GM23338 (cell line): ENCODE results near the gene PHF10. TPM values are rescaled to one million over a fixed set of nuclear protein-coding genes. Genes with fewer than 3 reads are reported as not detected.

Source experiments
- ATAC-seq: fragments of 200-7000 bp; cut with Tn5 transposase; 3 replicates; pipeline ENCODE4 v1.9.1; 2020
- DNase-seq: peaks from one replicate; pipeline ENCODE4 v3.0.0-alpha.2; 2015; ENCODE audit warnings: low spot score
- H2AFZ ChIP-seq: fragments of 200-600 bp; sonication (generic); 2 replicates; pipeline ENCODE4 v1.8.0; 2016; ENCODE audit warnings: antibody characterized with exemption, mild to moderate bottlenecking, moderate library complexity
- H3F3A ChIP-seq: fragments of 200-600 bp; sonication (generic); replicated peaks from 2 replicates; pipeline ENCODE4 v1.8.0; 2017; ENCODE audit warnings: antibody characterized with exemption, mixed run types, low read depth
- H3K27ac ChIP-seq: fragments of 200-600 bp; sonication (generic); 2 replicates; pipeline ENCODE4 v1.6.1; 2016; ENCODE audit warnings: low read depth
- H3K27me3 ChIP-seq: fragments of 200-600 bp; sonication (generic); 2 replicates; pipeline ENCODE4 v1.8.0; 2016; ENCODE audit warnings: mild to moderate bottlenecking, mixed run types, moderate library complexity; ENCODE audit not compliant: insufficient read depth
- H3K36me3 ChIP-seq: fragments of 200-600 bp; sonication (generic); 2 replicates; pipeline ENCODE4 v1.8.0; 2016; ENCODE audit warnings: mild to moderate bottlenecking; ENCODE audit not compliant: insufficient read depth
- H3K4me1 ChIP-seq: fragments of 200-600 bp; sonication (generic); 2 replicates; pipeline ENCODE4 v1.8.0; 2016; ENCODE audit warnings: mild to moderate bottlenecking, moderate library complexity; ENCODE audit not compliant: insufficient read depth
- H3K4me2 ChIP-seq: fragments of 200-600 bp; sonication (generic); 2 replicates; pipeline ENCODE4 v1.7.1; 2017; ENCODE audit warnings: mixed run types
- H3K4me3 ChIP-seq: fragments of 200-600 bp; sonication (generic); 2 replicates; pipeline ENCODE4 v1.6.1; 2016; ENCODE audit warnings: mixed run types
- H3K79me2 ChIP-seq: fragments of 200-600 bp; sonication (generic); replicated peaks from 2 replicates; pipeline ENCODE4 v1.8.0; 2017; ENCODE audit warnings: mild to moderate bottlenecking; ENCODE audit not compliant: insufficient read depth
- H3K9me2 ChIP-seq: fragments of 200-600 bp; sonication (generic); 2 replicates; pipeline ENCODE4 v1.8.0; 2017; ENCODE audit not compliant: insufficient read depth
- H4K20me1 ChIP-seq: fragments of 200-600 bp; sonication (generic); replicated peaks from 2 replicates; pipeline ENCODE4 v1.8.0; 2017; ENCODE audit warnings: mild to moderate bottlenecking; ENCODE audit not compliant: insufficient read depth
- H3K27ac Mint-ChIP-seq: 2 replicates; pipeline ENCODE4 v1.8.0; 2020; ENCODE audit warnings: inconsistent platforms, mild to moderate bottlenecking, moderate library complexity, mixed read lengths
- H3K27me3 Mint-ChIP-seq: 3 replicates; pipeline ENCODE4 v1.8.0; 2022; ENCODE audit warnings: low read depth, mild to moderate bottlenecking, moderate library complexity, mixed read lengths, inconsistent platforms; ENCODE audit not compliant: insufficient read depth, poor library complexity
- H3K36me3 Mint-ChIP-seq: 3 replicates; pipeline ENCODE4 v1.8.0; 2021; ENCODE audit warnings: low read depth, mild to moderate bottlenecking, inconsistent platforms, moderate library complexity, mixed read lengths
- H3K4me1 Mint-ChIP-seq: 3 replicates; pipeline ENCODE4 v1.8.0; 2020; ENCODE audit warnings: mild to moderate bottlenecking, inconsistent platforms, mixed read lengths
- H3K4me3 Mint-ChIP-seq: 3 replicates; pipeline ENCODE4 v1.8.0; 2021; ENCODE audit warnings: moderate library complexity, mild to moderate bottlenecking, inconsistent platforms, mixed read lengths
- H3K9me3 Mint-ChIP-seq: 3 replicates; pipeline ENCODE4 v1.8.0; 2020; ENCODE audit warnings: moderate library complexity, mild to moderate bottlenecking, inconsistent platforms, mixed read lengths
- CREB1 ChIP-seq: fragments of 250-450 bp; sonication (Bioruptor Pico); IDR thresholded peaks from 2 replicates; pipeline ENCODE4 v1.5.0; 2020; ENCODE audit warnings: low read depth, mild to moderate bottlenecking, moderate library complexity
- POLR2AphosphoS5 ChIP-seq: IDR thresholded peaks from 2 replicates; pipeline ENCODE4 v1.6.1; 2016; ENCODE audit warnings: antibody characterized with exemption, low read depth
- polyA plus RNA-seq: library from polyadenylated mRNA; unstranded; fragments of >200 nt; fragmentation: Nextera tagmentation; extraction: Ambion mirVana; gene quantifications from 2 replicates; pipeline ENCODE4 v1.2.1, GENCODE V29; 2016
- total RNA-seq: library from RNA; depleted of rRNA; stranded (reverse); fragments of >200 nt; shearing (Covaris generic); gene quantifications from 2 replicates; pipeline ENCODE4 v1.2.3, GENCODE V29; 2014
- TF ChIP-seq, protein P1 (sequence below), 2 experiments: fragments of 200-600 bp in 1 of 2; sonication (generic) in 1 of 2; conservative IDR thresholded peaks; 2 replicates each; pipeline versions ENCODE4 v1.5.1 to v1.6.1; 2016 to 2017; ENCODE audit warnings: antibody characterized with exemption in 2 of 2, low read depth in 2 of 2, mild to moderate bottlenecking in 2 of 2, moderate library complexity in 1 of 2
- TF ChIP-seq, protein P2 (sequence below): fragments of 250-450 bp; sonication (Bioruptor Pico); IDR thresholded peaks from 2 replicates; pipeline ENCODE4 v1.5.0; 2020; ENCODE audit warnings: mild to moderate bottlenecking, moderate library complexity

PHF10 gene
- total and polyA plus RNA-seq, 2 experiments from 2014 or later, result 16.5 to 44.7 TPM

DNA sequence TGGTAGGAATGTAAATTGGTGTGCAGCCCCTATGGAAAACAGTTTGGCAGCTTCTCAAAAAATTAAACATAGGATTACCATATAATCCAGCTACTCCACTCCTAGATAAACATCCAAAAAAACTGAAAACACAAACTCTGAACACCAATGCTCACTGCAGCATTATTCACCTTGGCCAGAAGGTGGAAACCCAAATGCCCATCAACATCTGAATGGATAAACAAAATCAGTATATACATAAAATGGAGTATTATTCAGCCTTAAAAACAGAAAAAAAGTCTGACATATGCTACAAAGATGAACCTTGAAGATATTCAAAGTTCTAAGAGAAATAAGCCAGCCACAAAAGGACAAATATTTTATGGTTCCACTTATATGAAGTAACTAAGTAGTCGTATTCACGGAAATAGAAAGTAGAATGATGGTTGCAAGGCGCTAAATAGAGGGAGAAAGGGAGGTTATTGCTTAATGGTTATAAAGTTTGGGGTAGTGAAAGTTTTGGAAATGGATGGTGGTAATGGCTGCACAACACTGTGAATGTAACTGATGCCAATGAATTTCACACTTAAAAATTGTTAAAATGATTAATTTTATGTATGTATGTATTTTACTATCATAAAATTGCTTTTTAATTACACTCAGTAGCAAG lies 4.0 kb downstream of the PHF10 start:
- H3K27ac ChIP-seq, result no peak overlapping the region
- TF ChIP-seq, protein P1, sequence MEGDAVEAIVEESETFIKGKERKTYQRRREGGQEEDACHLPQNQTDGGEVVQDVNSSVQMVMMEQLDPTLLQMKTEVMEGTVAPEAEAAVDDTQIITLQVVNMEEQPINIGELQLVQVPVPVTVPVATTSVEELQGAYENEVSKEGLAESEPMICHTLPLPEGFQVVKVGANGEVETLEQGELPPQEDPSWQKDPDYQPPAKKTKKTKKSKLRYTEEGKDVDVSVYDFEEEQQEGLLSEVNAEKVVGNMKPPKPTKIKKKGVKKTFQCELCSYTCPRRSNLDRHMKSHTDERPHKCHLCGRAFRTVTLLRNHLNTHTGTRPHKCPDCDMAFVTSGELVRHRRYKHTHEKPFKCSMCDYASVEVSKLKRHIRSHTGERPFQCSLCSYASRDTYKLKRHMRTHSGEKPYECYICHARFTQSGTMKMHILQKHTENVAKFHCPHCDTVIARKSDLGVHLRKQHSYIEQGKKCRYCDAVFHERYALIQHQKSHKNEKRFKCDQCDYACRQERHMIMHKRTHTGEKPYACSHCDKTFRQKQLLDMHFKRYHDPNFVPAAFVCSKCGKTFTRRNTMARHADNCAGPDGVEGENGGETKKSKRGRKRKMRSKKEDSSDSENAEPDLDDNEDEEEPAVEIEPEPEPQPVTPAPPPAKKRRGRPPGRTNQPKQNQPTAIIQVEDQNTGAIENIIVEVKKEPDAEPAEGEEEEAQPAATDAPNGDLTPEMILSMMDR (conservative IDR thresholded peaks at IDR 0.05; ENCODE audit: low read depth in 2 of 2), result 0 out of 4 replicates have a peak, but pooled peaks of 1 of the 2 experiments have one; percentile 19
- no peak for TF ChIP-seq POLR2AphosphoS5
- H2AFZ ChIP-seq, result no peak overlapping the region
- H3K4me1 ChIP-seq, result peaks cover 17% of the 10 kb centered on the region
- H3K9me2 ChIP-seq, result no peaks in the 10 kb centered on the region
- H3K4me3 ChIP-seq, result no peak overlapping the region
- Mint-ChIP-seq H3K9me3 (no peaks in the 10 kb centered on the region), H3K27me3 (peaks cover 11% of the 10 kb centered on the region), H3K4me3 (no peak overlapping the region), H3K4me1 (peaks cover 21% of the 10 kb centered on the region; the same call in 2 of the 3 replicates), H3K36me3 (peaks cover 24% of the 10 kb centered on the region), H3K27ac (no peak overlapping the region)
- no peaks in the 10 kb centered on the region; the same call in 1 of the 2 replicates for H3F3A ChIP-seq
- peaks cover 64% of the 10 kb centered on the region for H3K79me2 ChIP-seq
- ATAC-seq (no peak), DNase-seq (peak; percentile 6)
- H3K27me3 ChIP-seq, result peaks cover 11% of the 10 kb centered on the region
- no peak overlapping the region for H3K4me2 ChIP-seq
- H3K36me3 ChIP-seq, result peaks cover 16% of the 10 kb centered on the region; the same call in 1 of the 2 replicates
- peaks cover 33% of the 10 kb centered on the region for H4K20me1 ChIP-seq

DNA sequence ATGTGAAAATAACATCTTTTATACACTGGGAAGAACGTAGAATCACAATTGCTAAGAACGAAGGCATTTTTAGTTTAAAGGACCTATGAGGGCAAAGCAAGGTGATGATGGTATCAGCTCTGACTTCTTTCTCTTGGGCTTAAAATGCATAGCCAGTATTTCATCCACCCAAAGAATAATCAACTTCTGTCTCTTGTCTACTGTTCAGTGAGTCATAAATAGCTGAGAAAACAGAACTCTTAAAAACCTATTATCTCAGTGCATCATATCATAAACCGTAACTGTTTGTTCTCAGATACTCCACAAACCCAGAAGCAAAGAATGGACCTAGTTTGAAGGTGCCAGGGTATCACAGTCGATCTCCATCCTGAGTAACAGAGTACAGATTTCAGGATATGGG lies 5.2 kb downstream of the PHF10 start:
- Histone ChIP-seq H3K36me3 (peaks cover 24% of the 10 kb centered on the region; the same call in 1 of the 2 replicates), H3F3A (no peaks in the 10 kb centered on the region; the same call in 1 of the 2 replicates), H3K79me2 (peaks cover 64% of the 10 kb centered on the region), H3K9me2 (no peaks in the 10 kb centered on the region), H3K27ac (no peak overlapping the region), H3K4me3 (no peak overlapping the region), H2AFZ (no peak overlapping the region), H3K27me3 (peaks cover 11% of the 10 kb centered on the region), H3K4me1 (peaks cover 17% of the 10 kb centered on the region), H4K20me1 (peaks cover 33% of the 10 kb centered on the region), H3K4me2 (no peak overlapping the region)
- ATAC-seq, result no peak
- no peaks in the 10 kb centered on the region for H3K9me3 Mint-ChIP-seq
- H3K27me3 Mint-ChIP-seq, result peaks cover 7% of the 10 kb centered on the region
- no peak for TF ChIP-seq CREB1 (CRISPR knock-in tag)
- TF ChIP-seq, protein P2, sequence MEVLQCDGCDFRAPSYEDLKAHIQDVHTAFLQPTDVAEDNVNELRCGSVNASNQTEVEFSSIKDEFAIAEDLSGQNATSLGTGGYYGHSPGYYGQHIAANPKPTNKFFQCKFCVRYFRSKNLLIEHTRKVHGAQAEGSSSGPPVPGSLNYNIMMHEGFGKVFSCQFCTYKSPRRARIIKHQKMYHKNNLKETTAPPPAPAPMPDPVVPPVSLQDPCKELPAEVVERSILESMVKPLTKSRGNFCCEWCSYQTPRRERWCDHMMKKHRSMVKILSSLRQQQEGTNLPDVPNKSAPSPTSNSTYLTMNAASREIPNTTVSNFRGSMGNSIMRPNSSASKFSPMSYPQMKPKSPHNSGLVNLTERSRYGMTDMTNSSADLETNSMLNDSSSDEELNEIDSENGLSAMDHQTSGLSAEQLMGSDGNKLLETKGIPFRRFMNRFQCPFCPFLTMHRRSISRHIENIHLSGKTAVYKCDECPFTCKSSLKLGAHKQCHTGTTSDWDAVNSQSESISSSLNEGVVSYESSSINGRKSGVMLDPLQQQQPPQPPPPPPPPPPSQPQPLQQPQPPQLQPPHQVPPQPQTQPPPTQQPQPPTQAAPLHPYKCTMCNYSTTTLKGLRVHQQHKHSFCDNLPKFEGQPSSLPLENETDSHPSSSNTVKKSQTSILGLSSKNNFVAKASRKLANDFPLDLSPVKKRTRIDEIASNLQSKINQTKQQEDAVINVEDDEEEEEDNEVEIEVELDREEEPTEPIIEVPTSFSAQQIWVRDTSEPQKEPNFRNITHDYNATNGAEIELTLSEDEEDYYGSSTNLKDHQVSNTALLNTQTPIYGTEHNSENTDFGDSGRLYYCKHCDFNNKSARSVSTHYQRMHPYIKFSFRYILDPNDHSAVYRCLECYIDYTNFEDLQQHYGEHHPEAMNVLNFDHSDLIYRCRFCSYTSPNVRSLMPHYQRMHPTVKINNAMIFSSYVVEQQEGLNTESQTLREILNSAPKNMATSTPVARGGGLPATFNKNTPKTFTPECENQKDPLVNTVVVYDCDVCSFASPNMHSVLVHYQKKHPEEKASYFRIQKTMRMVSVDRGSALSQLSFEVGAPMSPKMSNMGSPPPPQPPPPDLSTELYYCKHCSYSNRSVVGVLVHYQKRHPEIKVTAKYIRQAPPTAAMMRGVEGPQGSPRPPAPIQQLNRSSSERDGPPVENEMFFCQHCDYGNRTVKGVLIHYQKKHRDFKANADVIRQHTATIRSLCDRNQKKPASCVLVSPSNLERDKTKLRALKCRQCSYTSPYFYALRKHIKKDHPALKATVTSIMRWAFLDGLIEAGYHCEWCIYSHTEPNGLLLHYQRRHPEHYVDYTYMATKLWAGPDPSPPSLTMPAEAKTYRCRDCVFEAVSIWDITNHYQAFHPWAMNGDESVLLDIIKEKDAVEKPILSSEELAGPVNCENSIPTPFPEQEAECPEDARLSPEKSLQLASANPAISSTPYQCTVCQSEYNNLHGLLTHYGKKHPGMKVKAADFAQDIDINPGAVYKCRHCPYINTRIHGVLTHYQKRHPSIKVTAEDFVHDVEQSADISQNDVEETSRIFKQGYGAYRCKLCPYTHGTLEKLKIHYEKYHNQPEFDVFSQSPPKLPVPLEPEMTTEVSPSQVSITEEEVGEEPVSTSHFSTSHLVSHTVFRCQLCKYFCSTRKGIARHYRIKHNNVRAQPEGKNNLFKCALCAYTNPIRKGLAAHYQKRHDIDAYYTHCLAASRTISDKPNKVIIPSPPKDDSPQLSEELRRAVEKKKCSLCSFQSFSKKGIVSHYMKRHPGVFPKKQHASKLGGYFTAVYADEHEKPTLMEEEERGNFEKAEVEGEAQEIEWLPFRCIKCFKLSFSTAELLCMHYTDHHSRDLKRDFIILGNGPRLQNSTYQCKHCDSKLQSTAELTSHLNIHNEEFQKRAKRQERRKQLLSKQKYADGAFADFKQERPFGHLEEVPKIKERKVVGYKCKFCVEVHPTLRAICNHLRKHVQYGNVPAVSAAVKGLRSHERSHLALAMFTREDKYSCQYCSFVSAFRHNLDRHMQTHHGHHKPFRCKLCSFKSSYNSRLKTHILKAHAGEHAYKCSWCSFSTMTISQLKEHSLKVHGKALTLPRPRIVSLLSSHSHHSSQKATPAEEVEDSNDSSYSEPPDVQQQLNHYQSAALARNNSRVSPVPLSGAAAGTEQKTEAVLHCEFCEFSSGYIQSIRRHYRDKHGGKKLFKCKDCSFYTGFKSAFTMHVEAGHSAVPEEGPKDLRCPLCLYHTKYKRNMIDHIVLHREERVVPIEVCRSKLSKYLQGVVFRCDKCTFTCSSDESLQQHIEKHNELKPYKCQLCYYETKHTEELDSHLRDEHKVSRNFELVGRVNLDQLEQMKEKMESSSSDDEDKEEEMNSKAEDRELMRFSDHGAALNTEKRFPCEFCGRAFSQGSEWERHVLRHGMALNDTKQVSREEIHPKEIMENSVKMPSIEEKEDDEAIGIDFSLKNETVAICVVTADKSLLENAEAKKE (CRISPR knock-in tag), result no peak
- peaks cover 18% of the 10 kb centered on the region; the same call in 2 of the 3 replicates for H3K4me1 Mint-ChIP-seq
- H3K36me3 Mint-ChIP-seq, result peaks cover 32% of the 10 kb centered on the region; the same call in 2 of the 3 replicates
- no peak overlapping the region for H3K4me3 Mint-ChIP-seq
- no peak overlapping the region for H3K27ac Mint-ChIP-seq
- DNase-seq, result no peak
